NCI-H1105 treated with DMSO at 0.1 percent for 48 hours (cell line): ENCODE results near the gene TBC1D22A.
A peak's percentile ranks its signal among the peaks of the same experiment; 100 is the strongest.

Experiments used
- DNase-seq: peaks from one replicate; lab custom pipeline; 2025; lab: John Stamatoyannopoulos, UW

The TBC1D22A gene

GRCh38 chr22:46835693-46836092 lies 73.2 kb downstream of the TBC1D22A start:
- no peak for DNase-seq

GRCh38 chr22:46841522-46841921 lies 79.1 kb downstream of the TBC1D22A start:
- DNase-seq: no peak

DNA sequence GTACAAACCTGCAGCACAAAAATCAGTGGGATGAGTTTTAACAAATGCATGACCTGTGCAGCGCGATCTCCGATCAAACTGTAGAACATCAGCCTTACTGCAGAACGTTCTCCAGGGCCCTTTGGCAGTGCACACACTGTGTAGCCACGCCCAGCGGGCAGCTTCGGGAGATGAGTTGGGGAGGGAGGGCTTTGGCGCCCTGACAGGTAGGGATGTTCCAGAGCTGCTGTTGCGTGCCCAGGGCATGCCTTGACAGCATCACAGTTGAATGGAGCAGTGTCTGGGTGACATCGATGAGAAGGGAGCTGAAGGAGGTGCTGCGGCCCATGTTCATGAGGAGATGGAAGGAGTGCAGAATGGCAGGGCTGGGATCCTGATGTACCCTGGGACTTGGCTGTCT lies 80.2 kb downstream of the TBC1D22A start:
- DNase-seq: peak; percentile 78

DNA sequence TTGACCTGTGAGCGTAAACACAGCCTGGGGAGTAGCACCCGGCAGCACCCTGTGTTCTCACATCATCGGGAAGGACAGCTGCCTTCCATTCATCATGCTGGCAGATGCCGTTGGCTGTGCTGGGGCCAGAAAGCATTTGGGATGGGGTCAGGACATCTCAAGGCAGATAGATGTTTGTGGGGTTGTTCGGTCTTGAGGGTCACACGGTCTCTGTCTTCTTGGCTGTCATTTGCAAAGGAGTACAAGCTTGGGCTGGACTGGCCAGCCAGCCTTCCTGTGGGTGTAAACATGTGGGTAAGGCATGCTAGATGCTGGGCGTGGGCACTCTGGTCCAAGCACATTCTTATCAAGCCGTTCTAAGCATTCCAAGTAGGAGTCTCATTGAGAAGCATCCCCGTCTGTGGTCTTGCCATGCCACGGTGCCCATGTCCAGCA lies 81.4 kb downstream of the TBC1D22A start:
- DNase-seq: no peak

- no peak for DNase-seq
These were observed 82.3 kb downstream of the TBC1D22A start for GRCh38 chr22:46844606-46845210.

GRCh38 chr22:46845296-46846149 lies 83.1 kb downstream of the TBC1D22A start:
- DNase-seq: no peak

GRCh38 chr22:46846150-46846831 lies 83.8 kb downstream of the TBC1D22A start:
- no peak for DNase-seq

- DNase-seq: no peak
These were observed 84.4 kb downstream of the TBC1D22A start for GRCh38 chr22:46846832-46847355.

GRCh38 chr22:46848197-46848596 lies 85.7 kb downstream of the TBC1D22A start:
- no peak for DNase-seq

DNA sequence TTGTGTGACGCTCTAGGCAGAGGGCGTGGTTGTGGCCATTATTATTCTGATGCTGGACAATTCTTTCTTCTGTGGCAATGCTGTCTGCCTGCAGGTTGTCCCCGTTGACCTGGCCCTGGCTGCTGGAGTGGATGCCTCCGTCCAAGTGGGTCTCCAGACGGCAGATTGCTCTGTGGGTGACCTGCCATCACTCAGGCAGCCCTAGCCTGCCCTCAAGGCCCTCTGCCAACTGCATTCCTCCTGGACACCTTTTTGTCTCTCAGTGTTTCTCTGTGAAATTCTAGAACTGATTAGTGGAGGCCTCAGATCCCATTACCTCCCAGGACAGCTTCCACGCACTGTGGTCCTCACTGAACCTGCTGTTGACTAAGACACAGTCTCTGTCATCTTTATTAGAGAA lies 86.7 kb downstream of the TBC1D22A start:
- no peak for DNase-seq

- no peak for DNase-seq
These were observed 87.5 kb downstream of the TBC1D22A start for GRCh38 chr22:46849951-46850350.

- DNase-seq: no peak
These were observed 88.9 kb downstream of the TBC1D22A start for GRCh38 chr22:46851311-46851710.

GRCh38 chr22:46851941-46852340 lies 89.5 kb downstream of the TBC1D22A start:
- no peak for DNase-seq

DNA sequence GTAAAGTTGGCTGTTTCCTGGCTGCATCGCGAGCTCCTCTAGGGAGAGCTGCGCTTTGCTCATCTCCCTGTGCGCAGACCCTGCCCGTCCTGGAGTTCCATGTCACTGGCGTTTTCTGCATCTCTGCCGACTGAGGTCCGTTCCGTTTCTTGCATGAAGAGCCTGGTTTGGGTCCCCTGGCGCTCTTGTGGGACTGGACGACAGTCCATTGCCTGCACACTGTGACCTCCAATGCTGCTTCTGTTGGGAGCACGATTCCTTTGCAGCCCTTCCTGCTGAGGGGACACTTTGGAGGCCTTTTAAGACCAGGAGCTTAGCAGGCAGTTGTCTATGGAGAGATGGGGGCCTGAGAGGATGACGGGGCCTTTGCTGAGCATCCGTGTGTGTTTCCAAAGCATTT lies 90.3 kb downstream of the TBC1D22A start:
- DNase-seq: no peak

DNA sequence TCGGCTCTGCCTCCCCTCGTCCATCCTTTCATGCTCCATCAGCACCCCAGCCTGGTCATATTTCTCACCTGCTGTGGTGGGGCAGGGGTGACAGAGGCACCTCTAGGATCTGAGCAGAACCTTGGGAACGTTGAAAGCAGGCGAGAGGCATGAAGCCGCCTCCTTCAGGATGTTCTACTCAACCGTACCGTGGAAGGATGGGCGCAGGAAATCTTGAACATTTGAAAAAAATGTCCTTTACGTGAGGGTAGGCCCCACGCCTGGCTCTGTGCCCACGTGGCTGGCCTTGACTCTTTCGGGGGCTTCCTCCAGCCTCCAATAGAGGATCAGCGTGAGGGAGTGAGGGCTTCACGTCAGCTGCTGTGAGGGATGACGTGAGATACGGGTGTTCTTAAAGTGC lies 90.7 kb downstream of the TBC1D22A start:
- no peak for DNase-seq

GRCh38 chr22:46854125-46854870 lies 91.8 kb downstream of the TBC1D22A start:
- no peak for DNase-seq

- DNase-seq: no peak
These were observed 93.2 kb downstream of the TBC1D22A start for GRCh38 chr22:46855681-46856080.

DNA sequence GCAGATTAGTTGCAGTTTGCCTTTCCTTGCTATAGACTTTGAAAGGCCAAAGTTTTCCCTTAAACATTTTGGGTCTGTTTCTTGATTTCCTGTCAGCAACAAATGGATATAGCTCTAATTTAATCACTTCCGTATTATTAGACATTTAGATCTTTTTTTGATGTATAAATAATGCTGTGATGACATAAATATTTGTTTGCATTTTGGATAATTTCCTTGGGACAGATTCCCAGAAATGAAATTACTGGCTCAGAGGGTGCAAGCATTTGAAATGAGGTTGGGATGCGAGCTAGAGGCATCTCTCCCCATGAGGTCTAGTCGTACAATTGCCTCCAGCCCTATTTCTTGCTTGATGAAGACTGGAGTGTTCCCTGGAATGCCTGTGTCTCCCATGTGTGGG lies 94.2 kb downstream of the TBC1D22A start:
- DNase-seq: no peak

DNA sequence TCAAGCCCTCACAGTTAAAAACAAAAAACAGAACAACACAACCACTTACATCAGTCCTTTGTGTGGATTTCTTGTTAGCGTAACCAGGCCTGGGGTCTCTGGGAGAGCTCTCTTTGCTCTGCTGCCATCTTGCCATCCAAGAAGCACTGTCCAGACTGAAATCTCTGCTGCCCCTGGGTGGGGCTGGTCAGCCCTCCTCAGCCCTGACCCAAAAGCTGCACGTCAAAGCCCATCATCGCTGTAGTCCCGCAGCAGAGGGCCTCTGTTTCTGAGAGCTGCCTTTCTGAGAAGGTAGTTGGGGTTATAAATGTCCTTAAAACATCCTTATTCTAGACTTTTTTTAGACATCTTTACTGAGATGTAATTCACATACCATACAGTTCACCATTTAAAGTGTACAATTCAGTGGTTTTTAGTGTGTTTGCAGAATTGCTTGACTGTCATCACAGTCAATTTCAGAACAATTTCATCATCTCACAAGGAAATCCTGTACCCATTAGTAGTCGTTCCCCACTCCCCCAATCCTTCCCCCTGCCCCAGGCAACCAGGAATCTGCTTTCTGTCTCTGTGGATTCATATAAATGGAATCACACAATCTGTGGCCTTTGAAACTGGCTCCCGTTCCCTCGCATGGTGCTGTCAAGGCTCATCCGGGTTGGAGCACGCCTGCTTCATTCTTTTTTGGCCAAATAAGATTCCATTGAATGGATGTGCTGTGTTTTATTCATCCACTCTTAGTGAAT lies 94.9 kb downstream of the TBC1D22A start:
- DNase-seq: no peak

DNA sequence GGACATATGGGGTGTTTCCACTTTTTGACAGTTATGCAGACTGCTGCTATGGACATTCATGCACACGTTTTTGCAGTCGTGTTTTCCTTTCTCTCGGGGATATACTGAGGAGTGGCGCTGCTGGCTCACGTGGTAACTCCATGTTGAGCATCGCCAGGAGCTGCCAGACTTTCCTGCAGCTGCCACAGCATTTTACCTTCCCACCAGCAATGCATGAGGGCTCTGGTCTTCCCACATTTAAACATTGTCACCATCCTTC lies 95.4 kb downstream of the TBC1D22A start:
- DNase-seq: no peak

DNA sequence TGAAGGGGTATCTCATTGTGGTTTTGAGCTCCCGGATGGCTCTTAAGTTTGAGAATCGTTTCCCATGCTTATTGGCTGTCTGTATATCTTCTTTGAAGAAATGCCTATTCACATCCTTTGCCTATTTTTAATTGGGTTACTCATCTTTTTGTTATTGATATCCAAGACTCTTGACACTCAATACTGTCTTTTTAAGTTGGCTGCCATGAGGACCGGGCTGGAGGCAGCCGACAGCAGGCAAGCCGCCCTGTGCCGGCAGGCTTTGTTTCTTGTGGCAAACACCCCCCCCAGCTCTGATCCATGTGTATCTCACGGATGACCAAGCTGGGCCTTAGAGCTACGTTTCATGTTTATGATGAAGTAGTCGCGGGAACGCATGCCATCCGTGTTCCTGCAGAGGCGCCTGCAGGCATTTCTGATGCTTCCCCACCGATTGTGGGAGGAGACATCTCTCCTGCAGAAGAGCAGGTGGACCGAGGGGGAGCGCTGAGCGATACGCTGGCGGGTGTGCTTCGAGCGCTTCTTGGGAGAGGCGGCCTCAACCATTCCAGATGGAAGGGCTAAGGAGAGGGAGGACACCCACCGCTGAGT lies 95.8 kb downstream of the TBC1D22A start:
- DNase-seq: no peak
